ENCODE results near the gene GPX6.
"Not testable (repeated sequence)": the region's sequence is repeated elsewhere in the genome, so short reads cannot be mapped to it uniquely, and the experiment has no call there.

DNA sequence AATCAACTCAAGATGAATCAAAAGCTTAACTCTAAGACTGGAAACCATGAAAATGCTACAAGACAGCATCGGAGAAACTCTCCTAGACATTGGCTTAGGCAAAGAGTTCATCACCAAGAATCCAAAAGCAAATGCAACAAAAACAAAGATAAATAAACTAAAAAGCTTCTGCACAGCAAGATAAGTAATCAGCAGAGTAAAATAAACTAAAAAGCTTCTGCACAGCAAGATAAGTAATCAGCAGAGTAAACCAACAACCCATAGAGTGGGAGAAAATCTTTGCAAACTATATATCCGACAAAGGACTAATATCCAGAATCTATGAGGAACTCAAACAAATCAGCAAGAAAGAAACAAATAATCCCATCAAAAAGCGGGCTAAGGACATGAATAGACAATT, 31.4 kb upstream of the GPX6 start:
- TF ChIP-seq ZNF274 (IDR thresholded peaks at IDR 0.05; ENCODE audit: low read depth, low read length); SUZ12 (IDR thresholded peaks at IDR 0.05; ENCODE audit: extremely low read depth, insufficient read depth, insufficient read length); YY1 (IDR thresholded peaks at IDR 0.05; ENCODE audit: insufficient read depth, insufficient read length): not testable (repeated sequence)

Data from NT2/D1 (cell line).